ENCODE measurements around the gene EFR3B.
"Not testable (repeated sequence)": the region's sequence is repeated elsewhere in the genome, so short reads cannot be mapped to it uniquely, and the experiment has no call there.

Gene EFR3B

GRCh38 chr2:25122367-25122766 lies 80.5 kb downstream of the EFR3B start:
- Histone ChIP-seq H3K27ac (no peak overlapping the region), H3K4me3 (no peak overlapping the region)
- DNase-seq (ENCODE audit: low spot score) = no peak
- TF ChIP-seq CTCF (IDR thresholded peaks at IDR 0.05) = no peak

GRCh38 chr2:25123682-25124081 lies 81.8 kb downstream of the EFR3B start:
- no peak for DNase-seq (ENCODE audit: low spot score)
- TF ChIP-seq CTCF (IDR thresholded peaks at IDR 0.05) = no peak
- Histone ChIP-seq H3K4me3 (no peak overlapping the region), H3K27ac (no peak overlapping the region)

GRCh38 chr2:25125189-25125588 lies 83.3 kb downstream of the EFR3B start:
- no peak for DNase-seq (ENCODE audit: low spot score)
- H3K4me3 ChIP-seq = no peak overlapping the region
- H3K27ac ChIP-seq = no peak overlapping the region
- no peak for TF ChIP-seq CTCF (IDR thresholded peaks at IDR 0.05)

DNA sequence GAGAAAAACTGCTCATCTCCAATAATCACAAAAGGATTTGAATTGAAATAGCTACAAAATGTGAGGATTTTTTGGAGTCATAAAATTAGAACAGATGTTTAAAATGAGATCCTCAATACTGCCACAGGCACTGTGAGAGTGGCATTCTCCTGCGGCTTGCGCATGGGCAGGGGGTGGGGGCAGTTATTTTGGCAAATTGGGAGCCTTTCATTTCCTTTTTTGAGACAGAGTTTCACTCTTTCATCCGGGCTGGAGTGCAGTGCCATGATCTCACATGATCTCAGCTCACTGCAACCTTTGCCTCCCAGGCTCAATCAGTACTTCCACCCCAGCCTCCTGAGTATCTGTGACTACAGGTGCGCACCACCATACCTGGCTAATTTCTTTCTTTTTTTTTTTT lies 84.1 kb downstream of the EFR3B start:
- TF ChIP-seq CTCF (IDR thresholded peaks at IDR 0.05) = no peak

GRCh38 chr2:25127071-25127470 lies 85.2 kb downstream of the EFR3B start:
- not testable (repeated sequence) for DNase-seq (ENCODE audit: low spot score); H3K27ac ChIP-seq; H3K4me3 ChIP-seq

More for the DNA sequence above, 84.1 kb downstream of the EFR3B start:
- no peak overlapping the region for H3K4me3 ChIP-seq
- H3K27ac ChIP-seq = no peak overlapping the region
- no peak for DNase-seq (ENCODE audit: low spot score)

- DNase-seq (ENCODE audit: low spot score) = no peak
- no peak overlapping the region for H3K4me3 ChIP-seq
- H3K27ac ChIP-seq = no peak overlapping the region
- TF ChIP-seq CTCF (IDR thresholded peaks at IDR 0.05) = no peak
Observed at GRCh38 chr2:25127646-25128045, 85.8 kb downstream of the EFR3B start.

GRCh38 chr2:25129901-25130520 lies 88.1 kb downstream of the EFR3B start:
- no peak for TF ChIP-seq CTCF (IDR thresholded peaks at IDR 0.05)
- H3K27ac ChIP-seq = no peak overlapping the region
- no peak for DNase-seq (ENCODE audit: low spot score)
- H3K4me3 ChIP-seq = no peak overlapping the region

DNA sequence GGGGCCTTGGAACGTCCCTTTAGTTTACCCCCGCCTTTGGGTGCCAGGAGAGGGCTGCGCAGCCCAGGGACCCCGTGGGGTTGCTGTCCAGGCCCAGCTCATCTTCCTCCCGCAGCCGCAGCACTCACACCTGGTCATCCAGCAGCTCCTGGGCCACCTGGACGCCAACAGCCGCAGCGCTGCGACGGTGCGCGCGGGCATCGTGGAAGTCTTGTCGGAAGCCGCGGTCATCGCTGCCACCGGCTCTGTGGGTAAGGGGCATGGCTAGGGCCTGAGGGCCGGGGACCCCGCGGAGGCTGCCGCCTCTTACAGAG lies 89.3 kb downstream of the EFR3B start:
- H3K4me3 ChIP-seq = peak overlapping the region; percentile 63
- DNase-seq (ENCODE audit: low spot score) = no peak
- no peak for TF ChIP-seq CTCF (IDR thresholded peaks at IDR 0.05)
- no peak overlapping the region for H3K27ac ChIP-seq

Measured in coronary artery (tissue), 2 donors.